Lower leg skin (tissue), 3 donors: ENCODE results near the gene EPHA6.

Source experiments
- CTCF ChIP-seq, 3 donors: fragments of 450-650 bp; IDR thresholded peaks; one replicate each; pipeline ENCODE4 v1.5.1; 2016; ENCODE audit warnings: antibody characterized with exemption in 3 of 3, mild to moderate bottlenecking in 3 of 3, moderate library complexity in 2 of 3
- POLR2A ChIP-seq, 2 donors: fragments of 450-650 bp; IDR thresholded peaks; one replicate each; pipeline ENCODE4 v1.6.1; 2016 to 2017; ENCODE audit warnings: antibody characterized with exemption in 2 of 2, mild to moderate bottlenecking in 1 of 2, moderate library complexity in 1 of 2

GRCh38 chr3:96994988-96995387, 180.6 kb downstream of the EPHA6 start:
- TF ChIP-seq CTCF (IDR thresholded peaks at IDR 0.05) (no peak), POLR2A (IDR thresholded peaks at IDR 0.05) (no peak)
